SIG-M5 (cell line): ENCODE measurements around the gene C2orf49.

Experiments used
- DNase-seq: peaks from one replicate; lab custom pipeline; 2025; lab: John Stamatoyannopoulos, UW

Gene C2orf49

GRCh38 chr2:105362862-105363591, 25.7 kb downstream of the C2orf49 start:
- no peak for DNase-seq

- no peak for DNase-seq
Measured at GRCh38 chr2:105364436-105365139, 27.2 kb downstream of the C2orf49 start.

- DNase-seq: no peak
Measured at GRCh38 chr2:105365206-105365605, 27.9 kb downstream of the C2orf49 start.

DNA sequence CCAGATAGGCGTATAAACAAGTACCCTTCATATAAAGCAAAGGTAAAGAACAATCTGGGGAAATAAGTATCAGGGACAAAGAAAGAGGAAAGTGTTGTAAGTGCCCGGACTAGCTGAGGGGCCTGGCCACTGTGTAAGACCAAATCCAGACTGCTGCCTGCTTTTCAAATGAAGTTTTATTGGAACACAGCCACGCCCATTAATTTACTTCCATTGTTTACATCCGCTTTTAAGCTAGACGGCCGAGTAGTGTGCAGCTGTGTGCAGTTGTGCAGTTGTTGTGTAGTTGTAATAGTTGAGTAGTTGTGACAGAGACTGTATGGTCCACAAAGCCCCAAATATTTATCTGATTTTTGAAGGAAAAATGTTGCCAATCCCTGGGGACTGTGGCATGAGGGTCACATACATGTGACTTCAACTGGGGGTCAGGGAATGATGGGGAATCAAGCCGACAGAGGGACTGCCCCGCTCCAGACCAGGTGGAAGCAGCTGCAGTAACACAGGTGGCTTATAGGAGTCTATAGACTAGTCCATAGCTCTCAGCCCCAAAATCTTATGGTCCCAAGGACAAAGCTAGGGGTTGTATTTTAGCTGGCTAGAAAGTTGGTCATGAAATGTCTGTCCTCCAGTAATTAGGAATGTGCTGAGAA, 31.5 kb downstream of the C2orf49 start:
- no peak for DNase-seq

- DNase-seq: peak; percentile 54
Measured at GRCh38 chr2:105369777-105370690, 32.7 kb downstream of the C2orf49 start.

GRCh38 chr2:105371156-105371555, 33.8 kb downstream of the C2orf49 start:
- no peak for DNase-seq

DNA sequence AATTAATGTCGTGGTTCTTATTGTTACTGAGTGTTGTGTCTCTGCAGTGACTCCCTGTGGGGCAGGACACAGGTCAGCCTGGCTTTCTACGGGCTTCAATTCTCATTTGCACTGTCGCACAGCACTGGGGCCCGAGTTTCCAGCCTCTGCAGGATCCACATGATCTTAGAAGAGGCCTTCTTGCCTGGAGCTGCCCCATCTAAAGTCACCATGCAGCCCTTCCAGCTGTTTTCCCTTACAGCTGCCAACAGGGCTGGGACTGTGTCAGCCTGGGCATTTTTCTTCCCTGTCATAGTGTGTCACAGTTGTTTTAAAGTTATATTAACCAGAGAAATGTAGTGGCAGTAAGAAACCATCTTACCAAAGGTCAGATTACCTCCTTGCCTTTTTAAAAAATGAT, 34.5 kb downstream of the C2orf49 start:
- DNase-seq: no peak

DNA sequence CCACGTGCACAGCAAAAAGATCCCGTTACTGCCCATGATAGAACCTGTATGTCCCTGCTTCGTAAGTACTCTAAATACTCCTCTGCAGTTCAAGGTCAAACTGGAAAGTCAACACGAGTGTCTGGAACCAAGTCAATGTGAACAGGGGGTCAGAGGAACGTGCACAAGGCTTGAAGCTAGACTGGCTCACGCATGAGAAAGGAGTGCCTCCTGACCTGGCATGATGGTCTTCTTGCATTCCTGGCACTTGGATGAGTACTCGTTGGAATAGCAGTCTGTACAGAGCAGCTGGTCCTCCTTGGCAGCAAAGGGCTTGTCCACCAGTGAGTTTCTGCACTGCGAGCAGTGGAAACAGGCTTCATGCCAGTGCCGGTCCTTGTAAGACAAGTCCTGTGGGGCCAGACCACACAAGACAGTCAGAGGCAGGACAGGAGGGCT, 36.0 kb downstream of the C2orf49 start:
- DNase-seq: no peak

- DNase-seq: no peak
Measured at GRCh38 chr2:105373895-105374401, 36.6 kb downstream of the C2orf49 start.

DNA sequence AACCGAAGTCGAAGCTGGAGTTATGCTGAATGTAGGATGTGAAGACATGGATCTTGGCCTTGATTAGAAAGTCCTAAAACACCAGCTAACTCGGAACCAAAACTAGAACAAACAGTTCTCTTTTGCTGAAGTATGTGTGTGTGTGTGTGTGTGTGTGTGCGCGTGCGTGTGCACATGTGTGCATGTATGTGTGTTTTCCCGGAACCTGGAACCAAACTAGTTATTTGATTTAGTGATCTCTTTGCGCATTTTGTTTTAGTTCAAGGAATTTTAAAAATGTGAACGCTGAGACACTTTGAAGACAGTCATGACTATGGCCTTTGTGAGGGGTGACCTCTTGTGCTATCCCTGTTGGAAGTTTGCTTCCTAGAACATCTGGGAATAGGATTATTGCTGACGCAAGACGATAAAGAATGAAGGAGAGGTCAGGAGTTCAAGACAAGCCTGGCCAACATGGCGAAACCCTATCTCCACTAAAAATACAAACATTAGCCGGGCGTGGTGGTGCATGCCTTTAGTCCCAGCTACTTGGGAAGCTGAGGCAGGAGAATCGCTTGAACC, 37.7 kb downstream of the C2orf49 start:
- DNase-seq: no peak

GRCh38 chr2:105376010-105376409, 38.7 kb downstream of the C2orf49 start:
- DNase-seq: no peak

DNA sequence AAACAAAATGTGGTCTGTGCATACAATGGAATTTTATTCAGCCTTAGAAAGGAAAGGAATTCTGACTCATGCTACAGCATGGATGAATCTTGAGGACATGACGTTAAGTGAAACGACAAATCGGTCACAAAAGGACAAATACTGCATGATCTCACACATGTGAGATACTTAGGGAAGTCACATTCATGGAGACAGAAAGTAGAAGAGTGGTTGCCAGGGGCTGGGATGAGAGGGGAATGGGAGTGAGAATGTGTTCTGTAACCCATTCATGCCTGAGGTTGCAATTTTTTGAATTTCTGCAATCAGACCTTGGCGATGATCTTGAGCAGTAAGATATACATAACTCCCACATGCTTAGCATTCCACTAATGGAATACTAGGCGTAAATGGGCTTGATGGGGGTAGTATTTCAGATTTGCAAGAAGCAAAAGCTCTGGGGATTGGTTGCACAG, 39.5 kb downstream of the C2orf49 start:
- no peak for DNase-seq

DNA sequence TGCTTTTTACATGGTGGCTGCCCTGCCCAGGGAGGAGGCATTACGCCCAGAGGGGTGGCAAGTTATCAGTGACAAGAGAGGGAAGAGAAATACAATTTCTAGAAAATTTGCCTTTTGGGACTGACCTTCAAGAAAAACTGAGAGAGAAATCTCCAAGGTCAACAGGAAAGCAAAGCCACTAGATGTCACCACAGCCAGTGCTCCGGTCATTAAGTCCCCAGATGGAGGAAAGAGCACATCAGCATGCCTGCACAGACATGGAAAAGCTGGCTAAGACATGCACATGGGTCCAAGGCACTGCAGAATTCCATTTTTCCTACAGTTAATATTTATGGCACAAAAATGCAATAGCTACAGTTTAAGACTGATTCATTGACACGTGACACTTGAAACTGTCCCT, 40.5 kb downstream of the C2orf49 start:
- DNase-seq: no peak

GRCh38 chr2:105378276-105378840, 41.0 kb downstream of the C2orf49 start:
- DNase-seq: no peak

GRCh38 chr2:105378921-105379383, 41.6 kb downstream of the C2orf49 start:
- DNase-seq: no peak

- no peak for DNase-seq
Measured at GRCh38 chr2:105379741-105380186, 42.4 kb downstream of the C2orf49 start.

DNA sequence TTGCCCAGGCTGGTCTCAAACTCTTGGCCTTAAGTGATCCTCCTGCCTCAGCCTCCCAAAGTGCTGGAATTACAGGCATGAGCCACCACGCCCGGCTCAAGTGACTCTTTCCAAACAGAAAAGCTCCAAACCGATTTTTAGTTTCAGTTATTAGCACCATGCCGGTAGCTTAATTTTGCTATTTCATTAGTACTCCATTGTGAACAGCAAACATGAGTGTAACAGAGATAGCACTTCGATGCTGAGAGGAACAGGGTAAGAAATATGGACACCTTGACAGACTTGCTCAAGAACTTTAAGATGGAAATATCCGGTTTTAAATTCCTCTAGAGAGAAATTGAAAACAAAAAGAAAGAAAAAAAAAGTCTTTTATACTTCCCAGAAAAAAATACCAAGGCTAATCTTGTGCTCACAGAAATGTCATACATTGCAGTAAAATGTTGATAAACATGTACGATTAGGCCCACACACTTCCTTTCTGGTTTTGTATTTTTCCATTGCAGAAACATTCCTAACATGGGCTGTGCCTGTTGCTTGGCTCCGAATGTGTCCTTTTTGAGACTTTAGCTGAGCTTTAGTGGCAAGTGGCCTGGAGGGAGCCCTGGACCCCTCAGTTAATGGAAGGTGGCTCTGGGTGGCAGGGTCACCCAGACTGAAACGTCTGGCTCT, 43.2 kb downstream of the C2orf49 start:
- no peak for DNase-seq

- DNase-seq: no peak
Measured at GRCh38 chr2:105381101-105381668, 43.8 kb downstream of the C2orf49 start.

DNA sequence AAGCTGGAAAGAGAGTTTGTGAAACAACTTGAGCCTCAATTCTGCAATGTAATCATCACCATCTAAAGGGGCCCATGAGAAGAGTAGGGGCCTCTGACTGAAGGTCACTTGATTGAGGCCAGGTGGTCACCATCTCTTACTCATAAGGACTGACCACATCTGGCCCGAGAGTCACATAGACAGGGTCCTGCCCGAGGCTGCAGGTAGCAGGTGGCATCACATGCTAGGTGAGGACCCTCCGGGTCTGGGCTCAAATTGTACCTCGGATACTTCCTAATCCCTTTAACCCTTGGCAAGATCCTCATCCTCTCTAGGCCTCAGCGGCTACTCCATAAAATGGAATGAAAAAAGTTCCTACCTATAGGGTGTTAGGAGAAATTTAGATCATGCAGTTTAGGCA, 44.8 kb downstream of the C2orf49 start:
- no peak for DNase-seq
